ENCODE measurements around the gene ETV5. TPM values are rescaled to one million over a fixed set of nuclear protein-coding genes. Genes with fewer than 3 reads are reported as not detected.
"Not testable (repeated sequence)": the region's sequence is repeated elsewhere in the genome, so short reads cannot be mapped to it uniquely, and the experiment has no call there.

Gene ETV5
- total RNA-seq, 1 experiment from 2014 or later: 16.2 TPM

GRCh38 chr3:186035277-186035676, 73.6 kb downstream of the ETV5 start:
- ChIA-PET POLR2A (no interaction called here), CTCF (no interaction called here)
- Mint-ChIP-seq H3K4me3 (ENCODE audit: unreplicated experiment) (no peak overlapping the region), H3K36me3 (ENCODE audit: insufficient read depth, unreplicated experiment) (no peaks in the 10 kb centered on the region), H3K9me3 (ENCODE audit: unreplicated experiment) (no peaks in the 10 kb centered on the region), H3K27me3 (ENCODE audit: insufficient read depth, unreplicated experiment) (peaks cover 10% of the 10 kb centered on the region), H3K4me1 (ENCODE audit: low read depth, unreplicated experiment) (no peaks in the 10 kb centered on the region), H3K27ac (ENCODE audit: unreplicated experiment) (no peak overlapping the region)
- no TSS peak for BruUV-seq (replicated peaks)
- Histone ChIP-seq H3K4me1 (no peaks in the 10 kb centered on the region), H3K36me3 (ENCODE audit: control insufficient read depth, insufficient read depth, low read length) (no peaks in the 10 kb centered on the region), H3K9me3 (no peaks in the 10 kb centered on the region), H3K4me3 (ENCODE audit: low read depth, low read length) (no peak overlapping the region), H3K27me3 (replicated peaks; ENCODE audit: control insufficient read depth, insufficient read depth, low read length) (no peaks in the 10 kb centered on the region)
- DNase-seq: no peak
- intact Hi-C loops (cut with micrococcal nuclease; ENCODE audit: unreplicated experiment): no loop called here
- no peak for TF ChIP-seq CTCF (IDR thresholded peaks at IDR 0.05; ENCODE audit: insufficient read depth in 1 of 2, low read depth in 1 of 2, low read length in 1 of 2, severe bottlenecking in 1 of 2, unreplicated experiment in 1 of 2)

- intact Hi-C loops (cut with micrococcal nuclease; ENCODE audit: unreplicated experiment): no loop called here
- Histone ChIP-seq H3K36me3 (ENCODE audit: control insufficient read depth, insufficient read depth, low read length) (no peaks in the 10 kb centered on the region), H3K4me1 (no peaks in the 10 kb centered on the region), H3K4me3 (ENCODE audit: low read depth, low read length) (no peak overlapping the region), H3K27me3 (replicated peaks; ENCODE audit: control insufficient read depth, insufficient read depth, low read length) (no peaks in the 10 kb centered on the region), H3K9me3 (no peaks in the 10 kb centered on the region)
- no TSS peak for BruUV-seq (replicated peaks)
- no peaks in the 10 kb centered on the region for H3K4me1 Mint-ChIP-seq (ENCODE audit: low read depth, unreplicated experiment)
- no peak overlapping the region for H3K4me3 Mint-ChIP-seq (ENCODE audit: unreplicated experiment)
- no peak overlapping the region for H3K27ac Mint-ChIP-seq (ENCODE audit: unreplicated experiment)
- TF ChIP-seq CTCF (IDR thresholded peaks at IDR 0.05; ENCODE audit: insufficient read depth in 1 of 2, low read depth in 1 of 2, low read length in 1 of 2, severe bottlenecking in 1 of 2, unreplicated experiment in 1 of 2): no peak
- H3K36me3 Mint-ChIP-seq (ENCODE audit: insufficient read depth, unreplicated experiment): no peaks in the 10 kb centered on the region
- ChIA-PET POLR2A (no interaction called here), CTCF (no interaction called here)
- H3K9me3 Mint-ChIP-seq (ENCODE audit: unreplicated experiment): no peaks in the 10 kb centered on the region
- H3K27me3 Mint-ChIP-seq (ENCODE audit: insufficient read depth, unreplicated experiment): no peaks in the 10 kb centered on the region
- DNase-seq: no peak
These were observed 76.6 kb downstream of the ETV5 start for GRCh38 chr3:186032321-186032720.

- intact Hi-C loops (cut with micrococcal nuclease; ENCODE audit: unreplicated experiment); H3K36me3 ChIP-seq (ENCODE audit: control insufficient read depth, insufficient read depth, low read length); H3K27me3 ChIP-seq (replicated peaks; ENCODE audit: control insufficient read depth, insufficient read depth, low read length); H3K4me1 Mint-ChIP-seq (ENCODE audit: low read depth, unreplicated experiment); H3K4me3 ChIP-seq (ENCODE audit: low read depth, low read length); H3K27me3 Mint-ChIP-seq (ENCODE audit: insufficient read depth, unreplicated experiment); H3K27ac Mint-ChIP-seq (ENCODE audit: unreplicated experiment); H3K4me1 ChIP-seq; H3K9me3 ChIP-seq; H3K4me3 Mint-ChIP-seq (ENCODE audit: unreplicated experiment); CTCF ChIA-PET; DNase-seq; H3K9me3 Mint-ChIP-seq (ENCODE audit: unreplicated experiment); POLR2A ChIA-PET; H3K36me3 Mint-ChIP-seq (ENCODE audit: insufficient read depth, unreplicated experiment); BruUV-seq (replicated peaks): not testable (repeated sequence)
These were observed 82.9 kb downstream of the ETV5 start for GRCh38 chr3:186025993-186026392.

- DNase-seq: no peak
- TF ChIP-seq CTCF (IDR thresholded peaks at IDR 0.05; ENCODE audit: insufficient read depth in 1 of 2, low read depth in 1 of 2, low read length in 1 of 2, severe bottlenecking in 1 of 2, unreplicated experiment in 1 of 2): no peak
- CTCF ChIA-PET: interaction anchor here (0.7 kb wide), 1 partner anchor 73 kb away, joined by 3 read pairs; no protein-coding TSS in a partner anchor
- Mint-ChIP-seq H3K9me3 (ENCODE audit: unreplicated experiment) (no peaks in the 10 kb centered on the region), H3K36me3 (ENCODE audit: insufficient read depth, unreplicated experiment) (no peaks in the 10 kb centered on the region), H3K27ac (ENCODE audit: unreplicated experiment) (no peak overlapping the region), H3K4me3 (ENCODE audit: unreplicated experiment) (no peak overlapping the region), H3K4me1 (ENCODE audit: low read depth, unreplicated experiment) (no peaks in the 10 kb centered on the region), H3K27me3 (ENCODE audit: insufficient read depth, unreplicated experiment) (peaks cover 5% of the 10 kb centered on the region)
- POLR2A ChIA-PET: no interaction called here
- intact Hi-C loops (cut with micrococcal nuclease; ENCODE audit: unreplicated experiment): no loop called here
- H3K9me3 ChIP-seq: no peaks in the 10 kb centered on the region
- no peaks in the 10 kb centered on the region for H3K4me1 ChIP-seq
- H3K27me3 ChIP-seq (replicated peaks; ENCODE audit: control insufficient read depth, insufficient read depth, low read length): no peaks in the 10 kb centered on the region
- no peak overlapping the region for H3K4me3 ChIP-seq (ENCODE audit: low read depth, low read length)
- no TSS peak for BruUV-seq (replicated peaks)
- H3K36me3 ChIP-seq (ENCODE audit: control insufficient read depth, insufficient read depth, low read length): no peaks in the 10 kb centered on the region
These were observed 83.7 kb downstream of the ETV5 start for GRCh38 chr3:186025161-186025560.

Data from Caco-2 (cell line).